T-helper 1 cell treated with Interleukin-12 subunit alpha and Interleukin-12 subunit beta and Interleukin-4 antibody, amounts not matched to agents 30 μg/mL and 1 μg/mL, for 36 hours (primary cell): ENCODE data around the gene HABP2.

Experiments used
- H3K27ac Mint-ChIP-seq: one replicate; pipeline ENCODE4 v1.8.0; 2021; ENCODE audit warnings: mild to moderate bottlenecking, mixed read lengths
- H3K27me3 Mint-ChIP-seq: one replicate; pipeline ENCODE4 v1.8.0; 2021; ENCODE audit warnings: low read depth, mixed read lengths
- H3K36me3 Mint-ChIP-seq: one replicate; pipeline ENCODE4 v1.8.0; 2021; ENCODE audit warnings: low read depth, mixed read lengths
- H3K4me1 Mint-ChIP-seq: one replicate; pipeline ENCODE4 v1.8.0; 2021; ENCODE audit warnings: low read depth, mixed read lengths
- H3K4me3 Mint-ChIP-seq: one replicate; pipeline ENCODE4 v1.8.0; 2021; ENCODE audit warnings: mild to moderate bottlenecking, moderate library complexity, mixed read lengths
- H3K9me3 Mint-ChIP-seq: one replicate; pipeline ENCODE4 v1.8.0; 2021; ENCODE audit warnings: mixed read lengths

The HABP2 gene

DNA sequence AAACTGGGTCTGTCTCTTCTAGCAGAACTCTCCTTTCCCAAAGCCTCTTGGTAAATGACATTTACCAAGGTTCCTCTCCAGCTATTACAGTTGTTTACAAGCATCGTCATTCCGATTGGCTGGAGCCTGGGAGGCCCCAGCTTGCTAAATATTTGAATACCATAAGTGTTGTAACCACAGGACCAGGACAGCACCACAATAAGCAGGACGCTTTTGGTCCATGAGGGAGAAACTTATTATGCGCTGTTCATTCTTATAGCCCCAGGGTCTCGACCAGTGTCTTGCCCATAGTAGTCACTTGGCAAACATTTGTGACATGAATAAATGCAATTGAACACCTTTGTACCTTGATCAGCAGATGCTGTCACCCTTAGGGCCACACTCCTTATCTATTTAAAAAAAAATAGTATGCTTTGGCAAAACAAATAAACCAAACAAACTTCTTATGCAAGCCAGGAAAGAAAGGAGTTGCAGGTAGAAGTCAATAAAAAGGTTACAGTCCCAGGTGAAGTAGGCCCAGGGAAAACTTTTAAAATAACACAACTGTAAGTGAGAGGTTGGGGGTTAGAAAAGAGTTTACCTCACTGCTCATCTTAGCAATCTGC, 78.2 kb downstream of the HABP2 start:
- H3K27ac Mint-ChIP-seq: no peak overlapping the region
- peaks cover 9% of the 10 kb centered on the region for H3K27me3 Mint-ChIP-seq
- no peaks in the 10 kb centered on the region for H3K9me3 Mint-ChIP-seq
- no peaks in the 10 kb centered on the region for H3K36me3 Mint-ChIP-seq
- no peak overlapping the region for H3K4me3 Mint-ChIP-seq
- no peaks in the 10 kb centered on the region for H3K4me1 Mint-ChIP-seq

GRCh38 chr10:113631684-113632367, 79.0 kb downstream of the HABP2 start:
- Mint-ChIP-seq H3K4me1 (no peaks in the 10 kb centered on the region), H3K27ac (no peak overlapping the region), H3K9me3 (no peaks in the 10 kb centered on the region), H3K27me3 (peaks cover 9% of the 10 kb centered on the region), H3K4me3 (no peak overlapping the region), H3K36me3 (no peaks in the 10 kb centered on the region)
